Testis (tissue), 2 donors: ENCODE data around the gene TIAM2.

Source experiments
- POLR2A ChIP-seq: fragments of 450-650 bp; IDR thresholded peaks from one replicate; pipeline ENCODE4 v1.6.1; 2017; ENCODE audit warnings: antibody characterized with exemption, mild to moderate bottlenecking, moderate library complexity
- TF ChIP-seq, protein P1 (sequence below), 3 experiments: fragments of 450-650 bp in 2 of 3; fragments of 200-600 bp in 1 of 3; sonication (generic) in 1 of 3; IDR thresholded peaks; one replicate each; pipeline ENCODE4 v1.5.1; 2016 to 2019; ENCODE audit warnings: antibody characterized with exemption in 3 of 3, mild to moderate bottlenecking in 2 of 3, moderate library complexity in 1 of 3

DNA sequence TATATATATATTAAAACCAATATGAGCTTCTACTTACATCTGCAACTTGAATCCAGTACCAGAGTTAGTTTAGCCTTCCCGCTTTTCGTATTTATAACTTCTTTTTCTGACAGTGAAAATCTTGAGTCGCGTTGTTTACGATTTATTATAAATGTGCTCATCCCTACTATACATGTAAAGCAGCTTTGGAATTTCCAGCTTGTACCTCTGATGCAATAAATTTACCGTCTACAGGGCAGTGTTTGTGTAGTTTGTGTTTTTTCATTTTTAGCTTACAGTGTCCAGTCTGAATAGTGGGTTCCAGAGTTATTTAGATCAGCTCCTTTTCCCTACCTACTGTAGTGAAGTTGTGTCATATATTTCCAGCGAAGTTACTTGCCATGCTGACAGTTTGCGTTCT, 66.3 kb downstream of the TIAM2 start:
- TF ChIP-seq, protein P1, sequence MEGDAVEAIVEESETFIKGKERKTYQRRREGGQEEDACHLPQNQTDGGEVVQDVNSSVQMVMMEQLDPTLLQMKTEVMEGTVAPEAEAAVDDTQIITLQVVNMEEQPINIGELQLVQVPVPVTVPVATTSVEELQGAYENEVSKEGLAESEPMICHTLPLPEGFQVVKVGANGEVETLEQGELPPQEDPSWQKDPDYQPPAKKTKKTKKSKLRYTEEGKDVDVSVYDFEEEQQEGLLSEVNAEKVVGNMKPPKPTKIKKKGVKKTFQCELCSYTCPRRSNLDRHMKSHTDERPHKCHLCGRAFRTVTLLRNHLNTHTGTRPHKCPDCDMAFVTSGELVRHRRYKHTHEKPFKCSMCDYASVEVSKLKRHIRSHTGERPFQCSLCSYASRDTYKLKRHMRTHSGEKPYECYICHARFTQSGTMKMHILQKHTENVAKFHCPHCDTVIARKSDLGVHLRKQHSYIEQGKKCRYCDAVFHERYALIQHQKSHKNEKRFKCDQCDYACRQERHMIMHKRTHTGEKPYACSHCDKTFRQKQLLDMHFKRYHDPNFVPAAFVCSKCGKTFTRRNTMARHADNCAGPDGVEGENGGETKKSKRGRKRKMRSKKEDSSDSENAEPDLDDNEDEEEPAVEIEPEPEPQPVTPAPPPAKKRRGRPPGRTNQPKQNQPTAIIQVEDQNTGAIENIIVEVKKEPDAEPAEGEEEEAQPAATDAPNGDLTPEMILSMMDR (IDR thresholded peaks at IDR 0.05): no peak
- no peak for TF ChIP-seq POLR2A
